ENCODE results near the gene MIER2. TPM values are rescaled to one million over a fixed set of nuclear protein-coding genes. Genes with fewer than 3 reads are reported as not detected.

MIER2 gene
- total RNA-seq, 3 donors from 2014 or later: 25.7 to 30.2 (median 28.7) TPM

GRCh38 chr19:372306-372890 lies 27.8 kb upstream of the MIER2 start:
- H3K27me3 Mint-ChIP-seq (ENCODE audit: low read depth): peaks cover 48% of the 10 kb centered on the region
- H3K4me3 Mint-ChIP-seq: no peak overlapping the region
- no peaks in the 10 kb centered on the region for H3K36me3 Mint-ChIP-seq (ENCODE audit: insufficient read depth)
- no peaks in the 10 kb centered on the region for H3K9me3 Mint-ChIP-seq
- ATAC-seq (no peak), DNase-seq (no peak)
- no peaks in the 10 kb centered on the region for H3K4me1 Mint-ChIP-seq (ENCODE audit: low read depth)

DNA sequence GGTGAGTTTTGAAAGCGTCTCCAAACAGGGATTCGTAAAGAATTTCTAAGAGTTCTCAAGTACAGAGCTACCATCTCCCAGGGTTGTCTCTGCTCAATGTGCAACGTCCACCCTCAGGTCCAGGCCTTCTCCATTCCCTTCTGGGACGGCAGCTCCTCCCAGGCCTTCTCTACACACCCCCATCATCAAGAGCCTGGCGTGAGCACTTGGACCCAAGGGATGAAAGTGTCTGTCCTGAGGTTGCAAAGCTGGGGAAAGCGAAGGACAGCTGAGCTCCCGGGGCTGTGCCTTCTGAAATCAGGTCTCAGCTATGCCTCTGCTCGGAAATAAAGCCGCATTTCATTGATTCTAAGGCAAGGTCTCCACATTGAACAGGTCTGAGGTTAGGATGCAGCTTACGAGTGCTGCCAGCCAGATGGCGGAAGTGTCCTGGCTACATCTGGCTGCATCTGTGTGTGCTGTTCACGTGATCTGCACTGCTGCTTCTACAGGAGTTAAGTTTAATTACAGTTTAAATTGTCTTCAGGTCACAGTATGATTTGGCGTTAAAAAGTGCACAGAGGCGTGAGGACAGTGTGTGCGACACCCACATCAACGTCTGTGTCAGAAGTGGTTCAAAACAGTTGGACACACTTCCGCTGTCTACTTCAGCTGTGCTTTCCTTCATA lies 27.0 kb upstream of the MIER2 start:
- Mint-ChIP-seq H3K36me3 (ENCODE audit: insufficient read depth) (no peaks in the 10 kb centered on the region), H3K27me3 (ENCODE audit: low read depth) (peaks cover 52% of the 10 kb centered on the region), H3K9me3 (no peaks in the 10 kb centered on the region), H3K4me1 (ENCODE audit: low read depth) (no peaks in the 10 kb centered on the region), H3K4me3 (no peak overlapping the region)
- DNase-seq: no peak
- no peak for ATAC-seq

GRCh38 chr19:370641-371330 lies 26.2 kb upstream of the MIER2 start:
- no peak for ATAC-seq
- H3K36me3 Mint-ChIP-seq (ENCODE audit: insufficient read depth): no peaks in the 10 kb centered on the region
- H3K27me3 Mint-ChIP-seq (ENCODE audit: low read depth): peaks cover 50% of the 10 kb centered on the region
- H3K4me3 Mint-ChIP-seq: no peak overlapping the region
- H3K4me1 Mint-ChIP-seq (ENCODE audit: low read depth): no peaks in the 10 kb centered on the region
- no peaks in the 10 kb centered on the region for H3K9me3 Mint-ChIP-seq
- no peak for DNase-seq

DNA sequence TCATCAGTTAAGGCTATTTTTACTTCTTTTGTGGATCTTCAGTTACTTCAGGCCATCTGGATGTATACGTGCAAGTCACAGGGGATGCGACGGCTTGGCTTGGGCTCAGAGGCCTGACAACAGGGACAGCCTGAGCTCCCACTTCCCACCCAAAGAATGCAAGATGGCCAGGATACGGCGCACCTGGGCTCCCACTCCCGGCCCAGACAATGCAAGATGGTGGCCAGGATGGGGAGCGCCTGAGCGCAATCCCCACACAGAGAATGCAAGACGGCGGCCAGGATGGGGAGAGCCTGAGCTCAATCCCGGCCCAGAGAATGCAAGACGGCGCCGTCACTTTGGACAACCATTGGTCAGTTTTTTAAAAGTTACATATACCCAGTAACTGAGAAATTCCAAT lies 25.3 kb upstream of the MIER2 start:
- no peak for DNase-seq
- Mint-ChIP-seq H3K27me3 (ENCODE audit: low read depth) (peaks cover 52% of the 10 kb centered on the region), H3K4me1 (ENCODE audit: low read depth) (no peaks in the 10 kb centered on the region), H3K4me3 (no peak overlapping the region), H3K36me3 (ENCODE audit: insufficient read depth) (no peaks in the 10 kb centered on the region), H3K9me3 (no peaks in the 10 kb centered on the region)
- no peak for ATAC-seq

GRCh38 chr19:369256-369655 lies 24.7 kb upstream of the MIER2 start:
- peaks cover 52% of the 10 kb centered on the region for H3K27me3 Mint-ChIP-seq (ENCODE audit: low read depth)

DNA sequence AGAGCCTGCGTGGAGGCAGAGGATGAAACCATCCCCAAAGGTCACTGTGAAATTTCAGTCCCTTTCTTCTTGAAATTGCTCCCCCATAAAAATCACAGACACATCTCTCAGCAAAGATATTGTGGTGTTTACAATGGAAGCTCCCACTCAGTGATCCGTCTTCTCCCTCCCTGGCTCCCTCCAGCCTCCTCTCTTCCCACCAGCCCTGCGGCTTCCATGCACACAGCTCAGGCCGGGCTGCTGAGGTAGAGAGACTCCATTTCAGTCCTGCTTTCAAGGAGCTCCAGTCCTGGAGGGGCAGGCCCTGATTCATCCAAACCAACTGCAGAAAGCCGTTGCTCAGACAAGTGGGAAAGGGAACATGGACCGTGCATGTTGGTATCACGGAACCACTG lies 24.0 kb upstream of the MIER2 start:
- H3K4me1 Mint-ChIP-seq (ENCODE audit: low read depth): no peaks in the 10 kb centered on the region
- H3K4me3 Mint-ChIP-seq: no peak overlapping the region
- ATAC-seq (no peak), DNase-seq (no peak)
- peaks cover 51% of the 10 kb centered on the region for H3K27me3 Mint-ChIP-seq (ENCODE audit: low read depth)
- no peaks in the 10 kb centered on the region for H3K9me3 Mint-ChIP-seq
- H3K36me3 Mint-ChIP-seq (ENCODE audit: insufficient read depth): no peaks in the 10 kb centered on the region

More at GRCh38 chr19:369256-369655, 24.7 kb upstream of the MIER2 start:
- Mint-ChIP-seq H3K4me3 (no peak overlapping the region), H3K36me3 (ENCODE audit: insufficient read depth) (no peaks in the 10 kb centered on the region), H3K9me3 (no peaks in the 10 kb centered on the region), H3K4me1 (ENCODE audit: low read depth) (no peaks in the 10 kb centered on the region)
- no peak for DNase-seq
- no peak for ATAC-seq

DNA sequence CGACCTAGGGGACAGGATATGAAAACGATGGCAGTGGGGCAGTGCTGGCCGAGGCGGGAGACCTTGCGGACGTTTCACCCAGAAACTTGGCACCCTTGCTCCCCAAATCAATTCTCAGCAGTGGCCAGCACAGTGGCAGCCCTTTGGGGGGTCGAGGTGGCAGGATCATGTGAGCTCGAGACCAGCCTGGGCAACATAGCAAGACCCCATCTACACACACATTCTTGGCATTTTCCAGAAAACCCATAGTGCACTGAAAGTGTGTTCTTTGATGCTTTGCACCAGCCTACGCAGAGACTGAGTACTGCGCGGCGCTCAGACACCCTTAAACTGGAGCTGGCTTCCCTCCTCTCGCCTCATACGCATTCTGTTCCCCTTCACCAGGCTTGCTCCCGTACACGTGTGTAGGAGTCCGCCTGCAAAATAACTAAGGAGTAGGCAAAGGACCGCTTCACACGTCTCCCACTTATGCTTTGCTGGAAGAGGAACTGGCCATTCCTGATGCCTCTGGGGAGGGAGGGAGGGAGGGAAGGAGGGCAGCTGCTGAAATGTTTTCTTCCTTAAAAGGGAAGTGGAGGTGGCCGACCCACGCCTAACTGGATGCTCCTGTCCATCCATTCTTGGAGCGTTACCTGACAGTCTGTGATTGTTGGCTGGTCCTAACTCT lies 23.5 kb upstream of the MIER2 start:
- ATAC-seq (no peak), DNase-seq (no peak)
- Mint-ChIP-seq H3K36me3 (ENCODE audit: insufficient read depth) (no peaks in the 10 kb centered on the region), H3K4me1 (ENCODE audit: low read depth) (no peaks in the 10 kb centered on the region), H3K27me3 (ENCODE audit: low read depth) (peaks cover 50% of the 10 kb centered on the region), H3K9me3 (no peaks in the 10 kb centered on the region), H3K4me3 (no peak overlapping the region)

GRCh38 chr19:367561-367960 lies 23.0 kb upstream of the MIER2 start:
- H3K4me3 Mint-ChIP-seq: no peak overlapping the region
- H3K36me3 Mint-ChIP-seq (ENCODE audit: insufficient read depth): no peaks in the 10 kb centered on the region
- H3K27me3 Mint-ChIP-seq (ENCODE audit: low read depth): peaks cover 46% of the 10 kb centered on the region
- DNase-seq (no peak), ATAC-seq (no peak)
- no peaks in the 10 kb centered on the region for H3K9me3 Mint-ChIP-seq
- no peaks in the 10 kb centered on the region for H3K4me1 Mint-ChIP-seq (ENCODE audit: low read depth)

GRCh38 chr19:366951-367350 lies 22.4 kb upstream of the MIER2 start:
- ATAC-seq (no peak), DNase-seq (no peak)
- no peak overlapping the region for H3K4me3 Mint-ChIP-seq
- H3K9me3 Mint-ChIP-seq: no peaks in the 10 kb centered on the region
- no peaks in the 10 kb centered on the region for H3K4me1 Mint-ChIP-seq (ENCODE audit: low read depth)
- H3K27me3 Mint-ChIP-seq (ENCODE audit: low read depth): peaks cover 40% of the 10 kb centered on the region
- H3K36me3 Mint-ChIP-seq (ENCODE audit: insufficient read depth): no peaks in the 10 kb centered on the region

- H3K9me3 Mint-ChIP-seq: no peaks in the 10 kb centered on the region
- no peaks in the 10 kb centered on the region for H3K36me3 Mint-ChIP-seq (ENCODE audit: insufficient read depth)
- no peaks in the 10 kb centered on the region for H3K4me1 Mint-ChIP-seq (ENCODE audit: low read depth)
- H3K27me3 Mint-ChIP-seq (ENCODE audit: low read depth): peaks cover 33% of the 10 kb centered on the region
- no peak for DNase-seq
- H3K4me3 Mint-ChIP-seq: no peak overlapping the region
- no peak for ATAC-seq
Observed at GRCh38 chr19:366205-366783, 21.7 kb upstream of the MIER2 start.

DNA sequence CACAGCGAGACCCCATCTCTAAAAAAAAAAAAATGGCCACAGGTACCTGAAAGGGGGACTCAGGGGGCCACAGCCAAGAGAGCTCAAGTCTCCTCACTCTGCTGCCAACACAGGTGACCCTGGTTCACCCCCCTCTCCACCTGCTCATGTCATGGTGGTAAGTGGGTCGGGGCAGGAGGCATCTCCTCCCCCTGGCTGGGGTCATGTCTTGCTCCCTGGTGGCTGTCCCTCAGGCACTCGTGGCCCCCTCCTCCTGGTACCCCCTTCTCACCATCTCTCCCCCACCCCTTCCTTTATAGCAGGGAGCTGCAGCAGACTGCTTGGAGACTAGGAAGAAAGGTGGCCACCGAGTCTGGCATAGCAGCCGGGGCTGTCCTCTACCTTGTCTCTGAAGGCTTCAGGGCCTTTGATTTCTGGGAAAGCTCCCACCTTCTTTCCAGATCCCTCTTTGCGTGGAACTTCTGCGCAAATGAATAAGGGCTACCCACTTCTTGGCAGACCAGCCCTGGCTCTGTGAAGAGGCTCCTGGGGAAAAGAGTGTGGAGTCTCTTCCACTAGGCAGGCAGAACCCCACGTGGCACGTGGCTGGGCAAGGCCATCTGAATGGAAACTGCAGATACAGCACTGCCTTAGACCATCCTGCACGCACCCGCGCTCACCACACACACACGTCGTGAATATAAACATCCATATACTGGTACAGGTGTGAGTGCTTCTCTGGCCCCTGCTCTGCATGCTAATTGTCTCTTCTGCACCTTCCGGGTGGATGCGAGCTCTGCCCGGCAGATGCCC lies 20.1 kb upstream of the MIER2 start:
- Mint-ChIP-seq H3K4me3 (no peak overlapping the region), H3K27me3 (ENCODE audit: low read depth) (peaks cover 26% of the 10 kb centered on the region), H3K36me3 (ENCODE audit: insufficient read depth) (no peaks in the 10 kb centered on the region), H3K4me1 (ENCODE audit: low read depth) (no peaks in the 10 kb centered on the region), H3K9me3 (no peaks in the 10 kb centered on the region)
- no peak for ATAC-seq
- DNase-seq: no peak

GRCh38 chr19:362683-363082 lies 18.1 kb upstream of the MIER2 start:
- no peak for ATAC-seq
- Mint-ChIP-seq H3K36me3 (ENCODE audit: insufficient read depth) (no peaks in the 10 kb centered on the region), H3K27me3 (ENCODE audit: low read depth) (peaks cover 18% of the 10 kb centered on the region), H3K4me3 (no peak overlapping the region), H3K4me1 (ENCODE audit: low read depth) (no peaks in the 10 kb centered on the region), H3K9me3 (no peaks in the 10 kb centered on the region)
- no peak for DNase-seq

DNA sequence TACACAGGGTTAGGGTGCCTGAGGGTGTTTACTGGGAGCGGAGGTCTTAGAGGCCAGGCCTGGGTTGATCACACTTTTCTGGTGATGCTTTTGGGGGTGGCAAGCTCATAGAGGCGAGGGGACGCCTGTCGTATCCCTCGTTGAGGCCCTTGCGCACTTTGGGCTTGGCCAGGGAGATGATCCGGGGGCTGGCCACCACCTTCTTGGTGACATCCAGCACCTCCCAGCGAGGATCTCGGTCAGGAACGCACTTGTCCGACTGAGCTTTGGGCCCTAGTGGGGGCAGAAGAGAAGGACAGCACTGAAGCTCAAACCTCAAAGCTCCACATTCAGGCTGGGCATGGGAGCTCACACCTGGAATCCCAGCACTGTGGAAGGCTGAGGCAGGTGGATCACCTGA lies 17.6 kb upstream of the MIER2 start:
- Mint-ChIP-seq H3K4me1 (ENCODE audit: low read depth) (no peaks in the 10 kb centered on the region), H3K4me3 (no peak overlapping the region), H3K36me3 (ENCODE audit: insufficient read depth) (no peaks in the 10 kb centered on the region), H3K9me3 (no peaks in the 10 kb centered on the region), H3K27me3 (ENCODE audit: low read depth) (peaks cover 15% of the 10 kb centered on the region)
- ATAC-seq (no peak), DNase-seq (no peak)

GRCh38 chr19:359653-359925 lies 15.0 kb upstream of the MIER2 start:
- no peaks in the 10 kb centered on the region for H3K36me3 Mint-ChIP-seq (ENCODE audit: insufficient read depth)
- H3K9me3 Mint-ChIP-seq: no peaks in the 10 kb centered on the region
- DNase-seq: no peak
- ATAC-seq: no peak
- H3K4me1 Mint-ChIP-seq (ENCODE audit: low read depth): no peaks in the 10 kb centered on the region
- H3K4me3 Mint-ChIP-seq: no peak overlapping the region
- H3K27me3 Mint-ChIP-seq (ENCODE audit: low read depth): peaks cover 9% of the 10 kb centered on the region

All from activated T-cell treated with anti-CD3 and anti-CD28 coated beads, Interleukin-2, amount 50 U/mL, for 4 hours (primary cell).